Endothelial cell (in vitro differentiated cells): ENCODE data around the gene PALD1. TPM values are rescaled to one million over a fixed set of nuclear protein-coding genes. Genes with fewer than 3 reads are reported as not detected.

Experiments
- DNase-seq: peaks from one replicate; pipeline ENCODE4 v3.0.0; 2021; ENCODE audit warnings: low spot score
- H3K27ac Mint-ChIP-seq: one replicate; pipeline ENCODE4 v1.8.0; 2021; ENCODE audit warnings: mixed read lengths, inconsistent platforms; ENCODE audit not compliant: unreplicated experiment
- H3K27me3 Mint-ChIP-seq: one replicate; pipeline ENCODE4 v1.8.0; 2021; ENCODE audit warnings: mild to moderate bottlenecking, moderate library complexity, mixed read lengths, inconsistent platforms; ENCODE audit not compliant: unreplicated experiment
- H3K36me3 Mint-ChIP-seq: one replicate; pipeline ENCODE4 v1.8.0; 2021; ENCODE audit warnings: mild to moderate bottlenecking, low read depth, mixed read lengths, inconsistent platforms; ENCODE audit not compliant: unreplicated experiment
- H3K4me1 Mint-ChIP-seq: one replicate; pipeline ENCODE4 v1.8.0; 2021; ENCODE audit warnings: mild to moderate bottlenecking, mixed read lengths, inconsistent platforms; ENCODE audit not compliant: unreplicated experiment
- H3K4me3 Mint-ChIP-seq: one replicate; pipeline ENCODE4 v1.8.0; 2021; ENCODE audit warnings: mild to moderate bottlenecking, mixed read lengths, inconsistent platforms; ENCODE audit not compliant: unreplicated experiment
- H3K9me3 Mint-ChIP-seq: one replicate; pipeline ENCODE4 v1.8.0; 2021; ENCODE audit warnings: mixed read lengths, inconsistent platforms; ENCODE audit not compliant: unreplicated experiment
- CTCF ChIP-seq: fragments of 200-600 bp; sonication (generic); IDR thresholded peaks from one replicate; pipeline ENCODE4 v1.5.0; 2021; ENCODE audit warnings: antibody characterized with exemption; ENCODE audit not compliant: unreplicated experiment
- total RNA-seq: library from RNA; stranded (reverse); fragmentation: NEBNext Ultra II Directional; extraction: Animal tissue kit (Norgen Biotek cat#: 25700); gene quantifications from one replicate; pipeline ENCODE4 v1.2.1, GENCODE V29; 2021; ENCODE audit not compliant: unreplicated experiment

PALD1 gene
- total RNA-seq, 1 donor from 2014 or later, result 166 TPM

GRCh38 chr10:70458329-70459060, 20.1 kb upstream of the PALD1 start:
- peaks cover 28% of the 10 kb centered on the region for H3K4me1 Mint-ChIP-seq
- H3K27ac Mint-ChIP-seq, result no peak overlapping the region
- peaks cover 13% of the 10 kb centered on the region for H3K27me3 Mint-ChIP-seq
- peak; percentile 49 for DNase-seq
- peaks cover 4% of the 10 kb centered on the region for H3K36me3 Mint-ChIP-seq
- no peaks in the 10 kb centered on the region for H3K9me3 Mint-ChIP-seq
- no peak overlapping the region for H3K4me3 Mint-ChIP-seq
- TF ChIP-seq CTCF, result no peak

DNA sequence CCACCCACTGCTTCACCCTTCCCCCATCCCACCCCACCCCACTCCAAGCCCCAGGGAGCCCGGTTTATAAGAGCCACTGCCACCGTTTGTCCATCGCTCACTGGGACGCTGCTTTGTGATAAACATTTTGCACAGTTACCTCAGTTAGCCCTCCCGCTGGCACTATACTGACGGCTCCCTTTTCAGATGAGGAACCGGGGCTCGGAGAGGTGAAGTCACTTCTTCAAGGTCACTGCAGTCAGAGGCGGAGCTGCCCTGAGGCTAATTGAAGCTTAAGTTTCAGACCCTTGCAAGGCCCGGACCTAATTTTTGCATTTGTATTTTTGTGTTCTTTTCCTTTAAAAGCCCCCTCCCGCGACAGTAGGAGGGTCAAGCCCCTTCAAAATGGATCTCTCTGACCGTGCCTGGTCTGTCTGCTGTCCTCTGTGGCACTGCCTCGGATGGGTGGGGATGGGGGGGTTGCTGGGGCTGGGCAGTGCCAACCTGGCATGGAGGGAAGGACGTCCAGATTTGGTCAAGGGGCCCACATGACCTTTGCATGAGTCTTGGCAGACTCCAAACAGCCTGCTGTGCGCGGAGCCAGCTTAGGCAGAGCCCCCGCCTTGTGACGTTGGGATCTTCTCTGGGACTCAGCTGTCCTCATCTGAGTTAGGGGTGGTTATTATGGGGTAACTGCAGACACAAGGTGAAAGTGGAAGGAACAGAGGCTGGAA, 19.4 kb upstream of the PALD1 start:
- H3K4me3 Mint-ChIP-seq, result no peak overlapping the region
- TF ChIP-seq CTCF, result no peak

GRCh38 chr10:70459774-70460490, 18.6 kb upstream of the PALD1 start:
- Mint-ChIP-seq H3K4me1 (peaks cover 36% of the 10 kb centered on the region), H3K36me3 (peaks cover 4% of the 10 kb centered on the region), H3K27ac (peak overlapping the region; percentile 31), H3K4me3 (peak overlapping the region; percentile 68), H3K27me3 (peaks cover 13% of the 10 kb centered on the region), H3K9me3 (no peaks in the 10 kb centered on the region)
- no peak for TF ChIP-seq CTCF
- DNase-seq, result no peak

More for the DNA sequence above, 19.4 kb upstream of the PALD1 start:
- Mint-ChIP-seq H3K4me1 (peaks cover 35% of the 10 kb centered on the region), H3K36me3 (peaks cover 4% of the 10 kb centered on the region), H3K27ac (no peak overlapping the region), H3K27me3 (peaks cover 13% of the 10 kb centered on the region), H3K9me3 (no peaks in the 10 kb centered on the region)
- DNase-seq, result no peak

DNA sequence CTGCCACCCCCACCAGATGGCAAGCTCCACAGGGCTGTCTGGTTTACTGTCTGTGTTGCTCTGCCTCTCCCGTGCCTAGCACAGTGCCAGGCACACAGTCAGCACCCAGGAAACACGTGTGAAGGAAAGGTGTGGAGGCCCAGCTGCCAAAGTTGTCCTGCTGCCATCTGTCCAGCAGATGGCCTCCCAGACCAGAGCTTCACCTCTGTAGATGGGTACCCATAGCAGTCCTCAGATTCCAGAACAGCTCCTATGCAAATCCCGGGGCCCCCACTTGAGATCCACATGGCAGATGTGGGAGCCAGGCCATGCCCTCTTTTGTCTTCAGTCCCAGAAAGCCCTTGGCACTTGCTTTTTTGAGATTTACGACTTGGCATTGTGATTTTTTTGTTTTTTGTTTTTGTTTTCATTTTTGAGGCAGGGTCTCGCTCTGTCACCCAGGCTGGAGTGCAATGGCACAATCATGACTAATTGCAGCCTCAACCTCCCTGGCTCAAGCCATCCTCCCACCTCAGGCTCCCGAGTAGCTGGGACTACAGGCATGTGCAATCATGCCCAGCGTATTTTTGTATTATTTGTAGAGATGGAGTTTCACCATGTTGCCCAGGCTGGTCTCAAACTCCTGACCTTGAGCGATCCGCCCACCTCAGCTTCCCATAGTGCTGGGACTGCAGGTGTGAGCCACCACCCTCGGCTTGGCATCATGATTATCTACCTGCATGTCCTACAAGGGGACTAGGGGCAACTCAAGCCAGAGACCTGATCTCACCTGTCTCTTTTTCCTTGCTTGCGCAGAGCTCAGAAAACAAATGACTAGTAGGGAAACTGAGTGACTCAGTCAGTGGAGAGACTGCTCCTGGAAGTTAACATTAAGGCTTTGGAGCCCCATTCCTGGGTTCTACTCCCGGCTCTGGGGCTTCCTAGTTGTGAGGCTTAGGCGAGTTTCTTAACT, 16.9 kb upstream of the PALD1 start:
- peak; percentile 54 for DNase-seq
- H3K4me3 Mint-ChIP-seq, result no peak overlapping the region
- no peaks in the 10 kb centered on the region for H3K9me3 Mint-ChIP-seq
- peak overlapping the region; percentile 9 for H3K27ac Mint-ChIP-seq
- peaks cover 44% of the 10 kb centered on the region for H3K4me1 Mint-ChIP-seq
- peaks cover 13% of the 10 kb centered on the region for H3K27me3 Mint-ChIP-seq
- peak; percentile 83 for TF ChIP-seq CTCF
- H3K36me3 Mint-ChIP-seq, result peaks cover 4% of the 10 kb centered on the region
